Endothelial cell of umbilical vein (primary cell): ENCODE measurements around the gene GNRHR. TPM values are rescaled to one million over a fixed set of nuclear protein-coding genes. Genes with fewer than 3 reads are reported as not detected.

ENCODE experiments used
- BruUV-seq: library from RNA; stranded (reverse); fragments of 400-500 nt; replicated peaks from 2 replicates; lab custom pipeline; 2021; lab: Mats Ljungman, UMichigan
- CTCF ChIA-PET: fragments of 300-600, 350-600 bp; sonication (Branson Sonifier 250); formaldehyde crosslinking; loops from one replicate; lab custom pipeline; 2021; ENCODE audit warnings: antibody characterized with exemption, inconsistent platforms; lab: Charles Lee
- POLR2A ChIA-PET: fragments of 300-600, 350-600 bp; sonication (Branson Sonifier 250); formaldehyde crosslinking; loops from one replicate; lab custom pipeline; 2021; ENCODE audit warnings: antibody characterized with exemption, inconsistent platforms; lab: Charles Lee
- DNase-seq: peaks from one replicate; pipeline ENCODE4 v3.0.0-alpha.2; 2011; ENCODE audit warnings: low read depth, low spot score
- FAIRE-seq: peaks from 2 replicates; lab custom pipeline; 2011; peaks lifted over from hg19 to GRCh38; lab: Jason Lieb, UNC
- H2AFZ ChIP-seq: 2 replicates; pipeline ENCODE4 v1.6.0; 2012; ENCODE audit warnings: low read depth, low read length, control low read depth, inconsistent platforms
- H3K27ac ChIP-seq: 2 replicates; pipeline ENCODE4 v1.5.1; 2011; ENCODE audit warnings: low read depth, mild to moderate bottlenecking, control low read depth, low read length, moderate library complexity; ENCODE audit not compliant: insufficient read depth
- H3K27me3 ChIP-seq, 2 experiments: 2 replicates each; pipeline versions ENCODE4 v1.6.0 to v1.6.1; 2011; ENCODE audit warnings: low read length in 2 of 2, mixed read lengths in 1 of 2; ENCODE audit not compliant: control insufficient read depth in 2 of 2, insufficient read depth in 2 of 2
- H3K36me3 ChIP-seq, 2 experiments: 2 replicates in 1 of 2; 3 replicates in 1 of 2; pipeline ENCODE4 v1.5.1; 2011; ENCODE audit warnings: low read length in 2 of 2, mild to moderate bottlenecking in 1 of 2, moderate library complexity in 1 of 2; ENCODE audit not compliant: control insufficient read depth in 2 of 2, insufficient read depth in 2 of 2; ENCODE audit errors: extremely low read depth in 1 of 2
- H3K4me1 ChIP-seq: 3 replicates; pipeline ENCODE4 v1.5.1; 2011; ENCODE audit warnings: mild to moderate bottlenecking, low read length; ENCODE audit not compliant: control insufficient read depth, insufficient read depth; ENCODE audit errors: extremely low read depth
- H3K4me2 ChIP-seq: 2 replicates; pipeline ENCODE4 v1.6.1; 2011; ENCODE audit warnings: low read length, control low read depth, mixed read lengths; ENCODE audit not compliant: insufficient read depth
- H3K4me3 ChIP-seq, 3 experiments: fragments of 200-600 bp in 1 of 3; sonication (generic), shearing (Covaris generic) in 1 of 3; replicated peaks in 1 of 3; 2 replicates each; pipeline ENCODE4 v1.5.1; 2011 to 2016; ENCODE audit warnings: control low read depth in 3 of 3, low read length in 3 of 3, mild to moderate bottlenecking in 2 of 3, inconsistent platforms in 1 of 3, low read depth in 1 of 3, moderate library complexity in 1 of 3; ENCODE audit not compliant: insufficient read depth in 1 of 3
- H3K79me2 ChIP-seq: 2 replicates; pipeline ENCODE4 v1.6.0; 2012; ENCODE audit warnings: low read length, inconsistent platforms; ENCODE audit not compliant: control insufficient read depth, insufficient read depth
- H3K9ac ChIP-seq: replicated peaks from 2 replicates; pipeline ENCODE3; 2011; ENCODE audit warnings: low read length, control low read depth; ENCODE audit not compliant: insufficient read depth; ENCODE audit errors: extremely low read depth
- H3K9me1 ChIP-seq: replicated peaks from 3 replicates; pipeline ENCODE4 v1.6.0; 2011; ENCODE audit warnings: mild to moderate bottlenecking, low read length; ENCODE audit not compliant: control insufficient read depth, insufficient read depth; ENCODE audit errors: extremely low read depth
- H3K9me3 ChIP-seq: replicated peaks from 2 replicates; pipeline ENCODE4 v1.5.1; 2012; ENCODE audit warnings: low read length, inconsistent platforms; ENCODE audit not compliant: control insufficient read depth, insufficient read depth
- H4K20me1 ChIP-seq: replicated peaks from 2 replicates; pipeline ENCODE3; 2011; ENCODE audit warnings: mild to moderate bottlenecking, low read length; ENCODE audit not compliant: control insufficient read depth, insufficient read depth; ENCODE audit errors: extremely low read depth
- EZH2 ChIP-seq: IDR thresholded peaks from 2 replicates; pipeline ENCODE4 v1.6.1; 2012; ENCODE audit warnings: borderline replicate concordance, low read depth, mild to moderate bottlenecking, moderate library complexity, low read length, inconsistent platforms; ENCODE audit not compliant: severe bottlenecking
- FOS ChIP-seq: IDR thresholded peaks from 2 replicates; pipeline ENCODE4 v1.6.1; 2011; ENCODE audit warnings: mild to moderate bottlenecking, low read length, moderate library complexity, borderline replicate concordance; ENCODE audit not compliant: insufficient read depth
- GATA2 ChIP-seq: IDR thresholded peaks from 2 replicates; pipeline ENCODE4 v1.7.0; 2011; ENCODE audit warnings: low read depth, mild to moderate bottlenecking, moderate library complexity, mixed read lengths, low read length; ENCODE audit not compliant: insufficient read length, insufficient read depth
- JUN ChIP-seq: IDR thresholded peaks from 2 replicates; pipeline ENCODE4 v1.6.1; 2011; ENCODE audit warnings: borderline replicate concordance, low read depth; ENCODE audit not compliant: insufficient read length, insufficient read depth
- MYC ChIP-seq: IDR thresholded peaks from one replicate; pipeline ENCODE4 v1.6.1; 2011; ENCODE audit warnings: mild to moderate bottlenecking, low read depth, low read length
- POLR2A ChIP-seq: IDR thresholded peaks from 2 replicates; pipeline ENCODE4 v1.6.1; 2012; ENCODE audit warnings: low read depth, mild to moderate bottlenecking, control low read depth, low read length
- POLR2AphosphoS5 ChIP-seq: IDR thresholded peaks from 2 replicates; pipeline ENCODE4 v1.6.1; 2012; ENCODE audit warnings: low read depth, mild to moderate bottlenecking, control low read depth, low read length, moderate library complexity; ENCODE audit not compliant: insufficient read depth
- dilution Hi-C: fragments of 300-500 bp; cut with MboI; formaldehyde crosslinking; loops from one replicate; pipeline ENCODE4 v1.15.0; 2019; ENCODE audit warnings: low sequenced_read_pairs; ENCODE audit not compliant: extremely low pct_ligation_motif_present
- intact Hi-C: fragments of 100-400 bp; cut with micrococcal nuclease; formaldehyde crosslinking; loops from one replicate; pipeline ENCODE4 v1.10.0; 2022
- polyA plus RNA-seq, 4 experiments: library from polyadenylated mRNA; depleted of rRNA in 3 of 4; stranded (reverse) in 3 of 4; unstranded in 1 of 4; fragments of >200 nt; gene quantifications; 2 replicates each; pipeline versions ENCODE4 v1.2.1 to v1.2.3, GENCODE V29; 2011 to 2012; ENCODE audit warnings: missing spikeins in 1 of 4
- total RNA-seq: library from RNA; stranded (reverse); gene quantifications from 2 replicates; pipeline ENCODE4 v1.2.3, GENCODE V29; 2021
- TF ChIP-seq, protein P1 (sequence below), 2 donors: IDR thresholded peaks; 1 replicate in 1 of 2; 2 replicates in 1 of 2; pipeline ENCODE4 v1.5.1; 2011; ENCODE audit warnings: low read length in 2 of 2, mild to moderate bottlenecking in 2 of 2, moderate library complexity in 2 of 2, control low read depth in 1 of 2, inconsistent platforms in 1 of 2, low read depth in 1 of 2; ENCODE audit not compliant: insufficient read depth in 1 of 2; ENCODE audit errors: extremely low read depth in 1 of 2
- TF ChIP-seq, protein P2 (sequence below): IDR thresholded peaks from 2 replicates; pipeline ENCODE4 v1.6.1; 2011; ENCODE audit not compliant: insufficient read depth, insufficient read length

The GNRHR gene
- total and polyA plus RNA-seq, 2 donors (not counting 3 experiments of a cell fraction or from before 2014, with no cell fraction given), result not detected

DNA sequence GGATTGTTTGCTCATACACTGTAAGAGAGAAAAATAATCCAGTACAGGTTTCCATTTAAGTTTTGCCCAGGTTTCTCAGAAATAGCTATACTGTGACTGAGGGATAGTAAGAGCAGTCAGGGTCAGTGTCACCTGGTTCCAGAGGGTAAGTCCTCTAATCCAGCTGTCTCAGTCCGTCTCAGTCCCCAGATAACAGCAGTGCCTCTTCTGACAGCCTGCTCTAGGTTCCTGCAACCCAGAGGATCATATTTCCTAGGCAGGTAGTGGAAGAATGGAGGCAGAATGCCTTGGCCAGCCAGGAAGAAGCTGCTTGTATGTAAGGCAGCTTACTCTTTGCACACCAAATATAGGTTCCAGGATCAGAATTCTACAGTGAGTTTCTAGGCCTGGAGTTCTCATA is 22.6 kb upstream of the GNRHR start:
- DNase-seq, result no peak
- H3K27ac ChIP-seq, result no peak overlapping the region
- no peak overlapping the region for H2AFZ ChIP-seq
- no peaks in the 10 kb centered on the region for H3K9me3 ChIP-seq
- H3K4me2 ChIP-seq, result no peak overlapping the region
- CTCF ChIA-PET, result interaction anchor here (0.8 to 1.3 kb wide), 2 partner anchors 30 kb away, joined by 4 to 5 read pairs; no protein-coding TSS in a partner anchor
- no peak overlapping the region for H3K9ac ChIP-seq
- H3K9me1 ChIP-seq, result no peaks in the 10 kb centered on the region
- H3K4me1 ChIP-seq, result no peaks in the 10 kb centered on the region
- no peaks in the 10 kb centered on the region for H4K20me1 ChIP-seq
- intact Hi-C loops (no loop called here), dilution Hi-C loops (no loop called here)
- H3K36me3 ChIP-seq, result no peaks in the 10 kb centered on the region
- no peaks in the 10 kb centered on the region for H3K79me2 ChIP-seq
- POLR2A ChIA-PET, result no interaction called here
- no peaks in the 10 kb centered on the region for H3K27me3 ChIP-seq
- FAIRE-seq, result no peak
- H3K4me3 ChIP-seq, result no peak overlapping the region
- TF ChIP-seq, protein P1, sequence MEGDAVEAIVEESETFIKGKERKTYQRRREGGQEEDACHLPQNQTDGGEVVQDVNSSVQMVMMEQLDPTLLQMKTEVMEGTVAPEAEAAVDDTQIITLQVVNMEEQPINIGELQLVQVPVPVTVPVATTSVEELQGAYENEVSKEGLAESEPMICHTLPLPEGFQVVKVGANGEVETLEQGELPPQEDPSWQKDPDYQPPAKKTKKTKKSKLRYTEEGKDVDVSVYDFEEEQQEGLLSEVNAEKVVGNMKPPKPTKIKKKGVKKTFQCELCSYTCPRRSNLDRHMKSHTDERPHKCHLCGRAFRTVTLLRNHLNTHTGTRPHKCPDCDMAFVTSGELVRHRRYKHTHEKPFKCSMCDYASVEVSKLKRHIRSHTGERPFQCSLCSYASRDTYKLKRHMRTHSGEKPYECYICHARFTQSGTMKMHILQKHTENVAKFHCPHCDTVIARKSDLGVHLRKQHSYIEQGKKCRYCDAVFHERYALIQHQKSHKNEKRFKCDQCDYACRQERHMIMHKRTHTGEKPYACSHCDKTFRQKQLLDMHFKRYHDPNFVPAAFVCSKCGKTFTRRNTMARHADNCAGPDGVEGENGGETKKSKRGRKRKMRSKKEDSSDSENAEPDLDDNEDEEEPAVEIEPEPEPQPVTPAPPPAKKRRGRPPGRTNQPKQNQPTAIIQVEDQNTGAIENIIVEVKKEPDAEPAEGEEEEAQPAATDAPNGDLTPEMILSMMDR (IDR thresholded peaks at IDR 0.05; ENCODE audit: extremely low read depth in 1 of 2, insufficient read depth in 1 of 2, low read depth in 1 of 2, low read length in 2 of 2), result no peak
- TF ChIP-seq JUN (no peak), GATA2 (no peak), EZH2 (no peak), MYC (no peak), FOS (no peak), POLR2AphosphoS5 (no peak), POLR2A (no peak)
- TF ChIP-seq, protein P2, sequence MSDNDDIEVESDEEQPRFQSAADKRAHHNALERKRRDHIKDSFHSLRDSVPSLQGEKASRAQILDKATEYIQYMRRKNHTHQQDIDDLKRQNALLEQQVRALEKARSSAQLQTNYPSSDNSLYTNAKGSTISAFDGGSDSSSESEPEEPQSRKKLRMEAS, result no peak
- BruUV-seq, result no TSS peak
